Stimulated activated CD4-positive, alpha-beta T cell treated with anti-CD3 and anti-CD28 coated beads, Interleukin-15, amount 100 ng/mL, for 24 hours (primary cell): ENCODE measurements around the gene COQ2.
"Not testable (repeated sequence)": the region's sequence is repeated elsewhere in the genome, so short reads cannot be mapped to it uniquely, and the experiment has no call there.

ENCODE experiments used
- DNase-seq: peaks from one replicate; pipeline ENCODE4 v3.0.0-alpha.2; 2020

The COQ2 gene

DNA sequence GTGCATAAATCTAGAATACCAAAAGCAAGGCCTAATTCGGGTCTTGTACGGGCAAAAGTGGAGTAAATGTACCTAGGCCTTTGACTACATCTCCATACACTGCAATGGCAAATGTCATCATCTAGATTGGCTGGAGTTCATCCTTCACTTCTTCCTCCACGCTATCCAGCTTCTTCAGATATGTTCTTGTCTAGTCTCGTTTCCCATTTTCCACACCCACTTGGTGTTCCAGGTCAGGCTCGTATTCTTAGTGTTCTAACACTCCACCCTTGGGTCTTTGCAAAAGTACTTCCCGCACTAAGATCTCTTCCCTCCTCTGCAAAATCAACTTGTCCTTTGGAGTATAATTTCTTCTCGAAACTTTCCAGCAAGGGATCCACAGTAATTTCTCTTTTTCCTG is 1.4 kb downstream of the COQ2 start:
- DNase-seq, result no peak

DNA sequence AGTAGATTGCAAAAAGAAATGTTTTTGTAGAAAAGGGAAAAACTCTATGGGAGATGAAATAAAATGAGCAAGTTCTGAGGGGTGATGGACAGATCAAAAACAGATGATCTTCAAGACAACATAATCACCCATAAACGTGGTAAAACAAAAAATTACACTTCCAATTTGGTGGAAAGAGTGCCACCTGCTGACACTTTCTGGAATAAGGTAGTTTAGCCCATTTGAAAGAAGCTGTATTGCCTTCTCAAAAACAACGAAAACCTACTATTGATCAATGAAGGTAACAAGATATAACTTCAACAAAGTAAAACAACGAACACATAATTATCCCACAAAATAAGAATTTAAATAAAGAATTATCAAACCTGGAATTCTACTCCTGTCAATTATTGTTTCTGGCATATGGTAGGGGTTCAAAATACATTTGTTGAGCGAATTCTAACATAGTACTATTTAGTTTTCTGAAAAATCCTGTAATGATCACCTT is 2.5 kb downstream of the COQ2 start:
- peak; percentile 69 for DNase-seq

DNA sequence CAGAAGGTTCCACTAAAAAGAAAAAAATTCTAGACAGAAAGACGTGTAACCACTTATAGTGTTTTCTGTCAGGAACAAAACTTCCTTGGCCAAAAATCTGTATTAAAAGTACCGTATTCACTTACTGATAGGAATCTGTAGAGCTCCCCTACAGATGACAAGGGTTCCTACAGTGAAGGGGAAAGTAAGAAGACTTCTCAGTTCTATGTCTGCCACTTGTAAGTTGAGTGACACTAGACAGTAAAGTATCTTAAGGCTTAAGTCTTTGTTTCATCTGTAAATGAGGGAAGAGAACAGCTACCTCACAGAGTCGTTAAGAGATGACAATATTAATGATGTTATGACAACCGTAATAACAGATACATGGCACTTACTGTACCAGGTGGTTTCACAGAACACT is 3.3 kb downstream of the COQ2 start:
- DNase-seq, result no peak

DNA sequence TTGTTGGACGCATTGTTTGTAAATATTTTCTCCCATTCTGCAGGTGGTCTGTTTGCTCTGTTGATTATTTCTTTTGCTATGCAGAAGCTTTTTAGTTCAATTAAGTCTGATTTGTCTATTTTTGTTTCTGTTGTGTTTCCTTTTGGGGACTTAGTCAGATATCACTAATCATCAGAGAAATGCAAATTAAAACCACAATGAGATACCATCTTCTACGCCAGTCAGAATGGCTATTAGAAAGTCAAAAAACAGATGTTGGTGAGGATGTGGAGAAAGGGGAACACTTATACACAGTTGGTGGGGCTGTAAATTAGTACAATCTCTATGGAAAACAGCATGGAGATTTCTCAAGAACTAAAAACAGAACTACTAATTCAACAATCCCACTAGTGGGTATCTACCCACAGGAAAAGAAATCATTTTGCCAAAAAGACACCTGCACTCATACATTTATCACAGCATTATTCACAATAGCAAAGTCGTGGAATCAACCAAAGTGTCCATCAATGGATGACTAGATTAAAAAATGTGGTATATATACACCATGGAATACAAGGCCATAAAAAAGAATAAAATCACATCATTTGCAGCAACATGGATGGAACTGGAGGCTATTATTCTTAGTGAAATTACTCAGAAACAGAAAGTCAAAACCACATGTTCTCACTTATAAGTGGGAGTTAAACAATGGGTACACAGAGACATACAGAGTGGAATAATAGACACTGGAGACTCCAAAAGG is 8.1 kb downstream of the COQ2 start:
- no peak for DNase-seq

DNA sequence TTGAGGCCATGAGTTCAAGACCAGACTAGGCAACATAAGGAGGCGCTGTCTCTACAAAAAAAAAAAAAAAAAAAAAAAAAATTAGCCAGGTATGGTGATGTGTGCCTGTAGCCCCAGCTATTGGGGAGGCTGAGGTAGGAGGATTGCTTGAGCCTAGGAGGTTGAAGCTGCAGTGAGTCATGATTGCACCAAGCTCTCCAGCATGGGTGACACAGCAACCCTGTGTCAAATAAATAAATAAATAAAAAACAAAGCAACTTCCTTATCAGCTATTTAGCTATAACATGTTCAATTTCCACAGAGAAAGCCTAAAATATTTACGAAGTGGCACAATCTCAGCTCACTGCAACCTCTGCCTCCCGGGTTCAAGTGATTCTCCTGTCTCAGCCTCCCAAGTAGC is 10.7 kb downstream of the COQ2 start:
- DNase-seq, result not testable (repeated sequence)

DNA sequence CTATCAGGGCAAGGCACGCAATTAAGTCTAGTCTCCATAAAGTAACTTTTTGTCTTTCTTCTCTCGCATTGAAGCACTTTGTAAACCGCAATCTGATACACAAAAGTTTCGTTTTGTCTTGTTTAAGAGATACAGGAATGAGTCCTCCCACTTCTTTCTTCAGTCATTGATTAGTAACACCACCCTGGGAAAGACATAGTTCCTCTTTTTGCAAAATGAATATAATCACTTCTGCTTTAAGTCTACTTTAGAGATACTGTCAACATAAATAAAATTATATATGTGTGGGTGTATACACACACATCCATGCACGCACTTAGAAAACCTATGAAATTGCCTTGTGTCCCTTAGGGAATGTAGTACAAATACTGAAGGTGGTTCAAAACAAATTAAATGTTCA is 11.7 kb downstream of the COQ2 start:
- DNase-seq, result no peak

DNA sequence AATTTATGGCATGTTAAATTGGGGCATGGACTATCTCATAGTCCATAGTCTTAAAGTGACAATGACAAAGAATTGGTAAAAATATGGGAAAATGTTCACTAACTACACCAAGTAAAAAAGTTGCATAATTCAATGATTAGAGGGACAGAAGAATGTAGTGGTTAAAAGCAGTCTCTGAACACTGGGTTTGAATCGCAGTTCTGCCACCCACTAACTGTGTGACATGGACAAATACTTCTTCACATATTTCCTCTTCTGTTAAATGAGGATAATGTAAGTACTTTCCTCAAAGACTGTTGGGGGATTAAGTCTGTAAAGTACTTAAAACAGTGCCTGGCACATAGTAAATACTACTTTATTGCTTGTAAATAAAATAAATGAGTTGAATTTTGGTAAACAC is 15.3 kb downstream of the COQ2 start:
- DNase-seq, result no peak

DNA sequence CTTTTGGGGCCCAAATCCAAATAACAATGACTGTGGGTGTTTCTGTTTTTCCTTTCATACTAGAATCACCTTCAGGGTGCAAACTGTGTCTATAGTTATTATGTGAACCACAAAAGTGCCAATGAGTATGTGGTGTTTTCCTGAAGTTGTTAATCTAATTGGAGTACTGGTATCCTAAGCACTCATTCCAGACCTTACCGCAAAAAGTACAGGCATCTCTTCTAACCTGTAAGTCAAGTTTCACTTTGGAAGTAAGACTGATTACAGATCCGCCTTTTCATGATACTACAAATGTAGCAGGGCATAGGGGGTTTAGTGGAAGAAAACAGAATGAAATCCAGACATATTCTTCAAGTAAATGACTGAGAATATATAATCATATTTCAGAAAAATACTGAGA is 16.1 kb downstream of the COQ2 start:
- DNase-seq, result no peak

DNA sequence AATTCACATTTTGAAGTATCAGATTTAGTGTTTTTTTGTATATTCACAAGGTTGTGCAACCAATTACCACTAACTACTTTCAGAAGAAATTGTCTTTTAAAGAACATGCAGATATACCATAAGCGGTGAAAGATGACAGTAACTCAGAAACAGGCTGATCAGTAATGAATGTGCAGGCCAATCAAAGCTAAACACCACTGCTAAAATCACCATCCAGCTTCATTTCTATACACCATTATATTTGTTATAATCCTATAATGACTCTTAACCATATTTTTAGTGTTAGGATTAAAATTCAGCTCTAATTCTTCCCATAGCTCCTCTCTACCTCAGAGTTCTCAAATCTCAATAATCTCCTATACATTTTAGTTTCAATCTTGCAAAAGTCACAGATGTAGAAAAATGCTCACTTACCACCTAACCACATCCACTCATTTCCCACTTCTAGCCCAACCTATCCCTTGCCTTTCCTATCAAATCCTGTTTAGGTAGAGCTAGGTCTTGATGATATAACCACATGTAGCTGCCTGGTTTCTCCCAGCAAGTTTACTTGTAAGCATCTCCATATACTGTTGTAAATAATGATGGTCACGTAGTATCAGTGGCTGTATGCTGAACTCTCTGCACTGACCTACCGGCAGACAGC is 16.6 kb downstream of the COQ2 start:
- DNase-seq, result no peak

DNA sequence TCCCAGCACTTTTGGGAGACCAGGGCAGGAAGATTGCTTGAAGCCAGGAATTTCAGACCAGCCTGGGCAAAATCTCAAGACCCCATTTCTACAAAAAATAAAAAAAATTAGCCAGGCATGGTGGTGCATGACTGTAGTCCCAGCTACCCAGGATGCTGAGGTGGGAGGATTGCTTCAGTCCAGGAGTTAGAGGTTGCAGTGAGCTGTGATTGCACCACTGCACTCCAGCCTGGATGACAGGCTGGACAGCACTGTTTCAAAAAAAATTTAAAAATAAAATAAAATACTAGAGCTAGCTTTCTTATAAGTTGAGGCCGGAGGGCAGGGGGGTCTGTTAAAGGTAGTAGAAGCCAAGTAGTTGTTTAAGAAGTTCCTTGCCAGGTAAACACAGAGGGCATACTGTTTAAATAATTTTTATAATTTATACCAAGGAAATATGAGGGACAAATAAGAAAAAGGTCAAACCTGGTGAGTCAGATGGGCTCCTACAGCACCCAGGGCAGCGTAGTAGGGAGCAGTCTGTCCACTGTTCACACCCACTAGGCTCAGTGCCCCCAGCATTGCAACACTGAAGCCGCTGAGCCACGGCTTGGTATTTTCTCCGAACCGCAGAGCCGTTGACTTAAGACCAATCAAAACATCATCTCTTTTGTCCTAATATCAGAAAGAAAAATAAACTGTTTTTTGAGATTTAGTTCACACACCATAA is 17.3 kb downstream of the COQ2 start:
- DNase-seq, result no peak

DNA sequence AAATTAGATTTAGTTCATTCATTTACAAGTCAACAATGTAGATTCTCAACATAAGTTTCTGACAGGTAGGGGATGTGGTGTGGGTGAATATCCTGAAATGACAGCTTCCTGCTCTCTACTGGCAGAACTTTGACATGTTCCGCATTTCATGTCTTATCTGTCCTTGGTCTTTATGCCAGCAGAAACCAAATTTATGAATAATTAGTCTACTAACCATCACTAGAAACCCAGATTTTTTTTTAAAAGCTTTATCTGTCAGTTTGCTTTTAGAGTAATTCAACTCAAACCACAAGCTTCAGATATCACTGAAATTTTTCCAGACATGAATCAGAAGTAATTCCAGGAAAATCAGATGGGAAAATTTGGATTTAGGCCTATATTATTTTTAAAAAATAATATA is 17.9 kb downstream of the COQ2 start:
- no peak for DNase-seq

DNA sequence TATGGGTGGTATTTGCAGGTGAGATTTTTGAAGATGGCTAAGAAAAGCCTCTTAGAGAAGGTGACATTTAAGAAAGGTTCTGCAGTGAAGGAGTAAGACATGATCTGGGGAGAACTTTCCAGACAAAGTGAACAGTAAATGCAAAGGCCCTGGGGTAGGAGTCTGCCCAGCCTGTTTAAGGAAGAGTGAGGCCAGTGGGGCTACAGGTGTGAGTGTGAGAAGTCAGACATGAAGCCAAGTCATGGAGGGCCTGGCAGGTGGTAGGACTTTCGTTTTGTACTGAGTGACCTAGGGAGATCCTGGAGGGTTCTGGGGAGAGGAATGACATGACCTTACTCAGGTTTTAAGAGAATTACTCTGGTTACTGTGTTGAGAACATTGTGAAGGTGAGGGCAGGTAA is 21.5 kb downstream of the COQ2 start:
- DNase-seq, result no peak

DNA sequence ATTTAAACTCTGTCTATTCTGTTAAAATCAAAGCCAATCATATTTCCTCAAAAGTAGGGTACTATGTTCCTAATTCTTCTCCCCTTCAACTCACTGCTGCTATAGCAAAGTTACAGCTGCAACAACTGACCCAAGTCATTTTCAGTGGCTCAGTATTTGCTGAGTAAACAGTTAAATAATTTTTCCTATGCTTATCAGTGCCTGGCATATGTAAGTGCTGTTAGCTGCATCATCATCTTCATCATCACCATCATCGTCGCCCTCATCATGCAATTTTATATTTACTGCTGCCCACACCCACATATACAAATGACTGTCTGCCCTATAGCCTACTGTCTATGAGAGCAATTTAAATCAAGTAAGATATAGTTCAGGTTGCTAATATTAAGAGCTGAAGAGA is 21.9 kb downstream of the COQ2 start:
- no peak for DNase-seq

DNA sequence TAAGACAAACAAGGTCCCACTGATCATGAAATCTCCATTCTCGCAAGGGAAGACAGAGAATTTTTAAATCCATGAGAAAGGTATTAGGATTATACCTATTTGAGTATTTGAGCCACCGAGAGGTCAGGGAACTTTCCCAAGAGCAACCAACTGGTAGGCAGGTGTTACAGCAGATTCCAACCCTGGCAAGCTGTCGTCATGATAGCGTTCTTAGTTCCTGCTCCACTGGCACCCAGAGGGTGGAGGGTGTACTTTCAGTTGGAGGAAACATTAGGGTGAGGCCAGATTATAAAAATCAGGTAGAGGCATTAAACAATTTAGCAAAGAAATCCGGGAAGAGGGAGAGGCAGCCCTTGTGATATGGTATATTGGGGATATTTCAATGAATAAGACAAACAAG is 23.3 kb downstream of the COQ2 start:
- no peak for DNase-seq

DNA sequence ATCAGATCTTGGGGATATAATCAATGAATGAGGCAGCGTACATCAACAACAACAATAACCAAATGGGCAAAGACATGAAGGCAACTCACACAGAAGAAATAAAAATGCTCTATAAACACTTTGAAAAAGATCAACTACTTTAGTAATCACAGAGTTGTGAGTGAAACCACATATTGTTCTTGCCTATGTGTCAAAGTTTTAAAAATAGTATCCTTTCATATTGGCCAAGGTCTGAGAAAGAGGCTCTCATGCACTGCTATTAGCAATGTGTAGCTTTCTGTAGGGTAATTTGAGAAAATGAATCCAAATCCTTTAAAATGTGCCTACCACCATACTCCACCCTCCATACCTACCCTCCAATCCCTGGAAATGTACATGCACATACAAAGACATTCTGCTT is 25.0 kb downstream of the COQ2 start:
- DNase-seq, result no peak

DNA sequence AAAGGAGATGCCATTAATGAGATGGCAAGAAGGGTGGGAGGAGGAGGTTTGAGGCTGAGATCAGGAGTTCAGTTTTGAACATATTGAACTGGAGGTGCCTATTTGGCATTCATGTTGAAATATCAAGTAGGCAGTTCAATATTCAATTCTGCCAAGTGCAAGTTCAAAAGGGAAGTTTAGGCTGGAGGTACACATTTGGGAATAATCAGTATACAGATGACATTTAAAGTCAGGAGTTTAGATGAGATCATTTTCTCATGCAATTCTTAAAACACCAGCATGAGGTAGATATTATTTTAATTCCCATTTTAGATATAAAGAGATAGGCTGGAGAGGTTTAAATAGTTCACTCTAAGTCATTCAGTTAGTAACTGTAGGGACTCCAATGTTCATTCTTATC is 26.1 kb downstream of the COQ2 start:
- no peak for DNase-seq

DNA sequence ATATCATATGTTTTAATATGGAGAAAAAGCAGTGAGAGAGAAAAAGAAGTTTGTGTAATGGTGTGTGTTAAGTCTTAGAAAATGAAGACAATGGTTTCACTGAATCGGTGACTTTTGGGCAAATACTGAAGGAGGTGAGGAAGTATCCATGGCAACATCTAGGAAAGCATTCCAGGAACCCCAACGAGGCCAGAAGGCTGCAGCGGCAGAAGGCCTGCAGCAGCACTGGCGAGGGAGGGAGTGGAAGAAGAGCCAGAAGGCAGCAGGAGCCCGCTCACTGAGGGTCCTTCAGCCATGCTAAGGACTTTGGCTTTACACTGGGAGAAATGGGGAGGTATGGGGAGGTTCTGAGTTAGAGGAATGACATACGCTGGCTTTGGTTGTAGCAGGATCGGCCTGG is 26.8 kb downstream of the COQ2 start:
- no peak for DNase-seq

DNA sequence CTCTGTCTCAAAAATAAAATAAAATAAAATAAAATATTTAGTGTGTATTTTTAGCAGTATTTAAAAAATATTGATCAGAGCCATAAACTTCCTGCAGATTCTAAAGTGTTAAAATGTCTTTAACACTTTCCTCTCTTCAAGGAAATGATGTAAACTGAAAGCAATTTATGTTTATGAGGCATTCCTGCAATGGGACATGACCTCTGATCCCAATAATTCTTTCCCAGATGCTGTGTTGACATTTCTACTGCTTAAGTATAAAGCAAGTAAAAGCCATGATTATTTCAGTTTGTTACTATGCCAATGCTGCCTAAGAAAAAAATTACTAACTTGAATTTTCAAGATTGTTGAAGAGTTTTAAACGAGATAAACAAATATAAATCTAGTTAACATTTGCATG is 29.0 kb downstream of the COQ2 start:
- DNase-seq, result no peak

DNA sequence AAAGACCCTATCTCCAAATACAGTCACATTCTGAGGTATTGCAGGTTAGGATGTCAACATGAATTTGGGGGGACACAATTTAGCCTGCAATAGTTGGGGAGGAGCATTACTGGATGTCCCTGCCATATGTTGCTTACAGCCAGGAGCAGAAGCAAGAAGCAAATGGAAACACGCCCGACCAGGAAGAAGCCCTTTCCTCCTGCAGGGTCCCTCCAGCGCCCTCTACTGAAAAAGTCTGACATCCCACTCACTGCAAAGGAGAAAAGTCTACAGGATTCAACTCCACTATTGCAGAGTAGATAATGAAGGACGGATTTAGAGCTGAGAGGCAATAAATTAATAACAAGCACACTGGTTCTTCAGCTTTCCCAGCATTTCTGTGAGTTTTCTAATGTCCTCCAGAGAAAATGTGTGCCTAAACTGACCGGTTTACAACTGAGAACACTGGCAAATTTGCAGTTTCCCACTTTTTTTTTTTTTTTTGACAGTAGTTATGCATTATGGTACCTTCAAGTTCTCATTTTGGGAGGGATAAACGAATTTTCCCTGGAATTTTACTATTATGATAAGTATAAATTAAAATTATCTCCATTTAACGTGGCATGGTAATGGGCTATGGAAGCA is 31.7 kb downstream of the COQ2 start:
- DNase-seq, result peak; percentile 77

DNA sequence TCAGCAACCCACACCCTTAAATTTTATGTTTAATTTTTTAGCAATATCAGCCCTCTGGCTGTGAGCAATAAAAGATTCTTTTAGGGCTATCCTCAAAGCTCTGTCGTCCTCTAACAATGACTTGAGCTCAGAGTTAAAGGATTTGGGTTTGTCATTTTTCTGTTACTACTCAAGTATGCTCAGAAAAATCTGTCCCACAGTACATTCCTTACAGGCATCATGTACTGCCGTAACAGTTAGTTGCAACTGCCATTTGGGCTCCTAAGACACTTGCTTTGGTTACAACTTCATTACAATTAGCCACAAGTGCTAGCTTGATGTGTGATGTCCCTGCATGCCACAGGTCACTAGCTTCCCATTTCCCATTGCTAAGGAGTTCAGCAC is 33.2 kb downstream of the COQ2 start:
- no peak for DNase-seq

DNA sequence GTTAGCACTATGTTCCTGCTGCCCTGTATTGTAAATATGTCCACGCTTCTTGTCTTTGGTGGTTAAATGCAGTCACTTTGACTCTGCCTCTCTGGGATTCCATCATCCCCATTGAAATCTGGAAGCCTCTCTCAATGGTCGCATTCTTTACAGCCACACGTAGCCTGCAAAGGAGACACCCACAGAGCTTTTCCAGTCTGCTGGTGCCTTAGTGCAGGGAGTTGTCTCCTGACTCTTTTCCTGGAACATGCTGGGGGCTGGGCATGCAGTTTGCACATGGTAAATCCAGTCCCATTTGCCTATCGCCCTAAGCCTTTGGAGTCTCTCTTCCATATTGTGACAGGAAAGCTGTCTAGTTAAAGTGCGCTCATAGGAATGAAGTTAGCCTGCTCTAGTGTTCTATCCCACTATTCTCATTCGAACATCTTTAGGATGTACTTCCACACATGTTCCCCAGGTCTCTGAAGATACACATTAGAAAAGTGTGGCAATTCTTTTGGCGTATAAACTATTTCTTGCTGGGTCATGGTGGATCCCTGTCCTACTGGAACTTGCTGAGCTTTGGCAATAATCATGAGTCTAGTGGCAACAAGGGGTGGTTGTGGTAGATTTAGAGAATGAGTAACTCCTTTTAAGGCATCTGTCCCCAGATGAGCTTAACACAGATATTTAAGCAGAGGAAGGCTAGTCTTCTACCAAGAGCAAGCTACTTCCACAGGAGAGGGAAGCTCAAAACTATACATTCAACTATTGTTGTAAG is 33.7 kb downstream of the COQ2 start:
- no peak for DNase-seq

DNA sequence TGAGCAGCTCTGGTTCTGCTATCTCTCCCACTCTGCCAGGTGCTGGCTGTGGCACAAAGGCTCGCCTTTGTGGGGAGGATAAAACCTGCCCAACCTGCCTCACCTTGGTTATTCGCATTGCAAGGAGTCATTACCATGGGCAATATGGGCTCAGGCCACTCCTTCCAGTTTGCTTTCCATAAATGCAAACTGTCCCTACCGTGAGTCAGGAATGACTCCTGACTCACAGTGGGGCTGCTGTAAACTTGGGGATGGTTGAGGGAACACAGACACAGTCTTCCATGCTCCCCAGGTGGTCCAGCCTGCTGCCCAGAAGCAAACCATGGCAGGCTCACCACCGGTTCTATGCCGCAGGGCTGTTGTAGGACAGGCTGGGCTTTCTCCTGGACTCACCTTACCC is 36.1 kb downstream of the COQ2 start:
- DNase-seq, result no peak
